ENCODE results near the gene SIK3.
"Not testable (repeated sequence)": the region's sequence is repeated elsewhere in the genome, so short reads cannot be mapped to it uniquely, and the experiment has no call there.

GRCh38 chr11:117130396-117130795 lies 32.2 kb upstream of the SIK3 start:
- not testable (repeated sequence) for TF ChIP-seq CTCF, POLR2A, EP300, POLR2AphosphoS5 (IDR thresholded peaks at IDR 0.05)

All from gastroesophageal sphincter (tissue), 3 donors.